Activated gamma-delta T cell treated with Interleukin-2 at 50 U/mL for 16 hours (primary cell): Measurements from ENCODE around the gene CKAP4.

Experiments used
- DNase-seq: peaks from one replicate; pipeline ENCODE4 v3.0.0-alpha.2; 2020

The CKAP4 gene

DNA sequence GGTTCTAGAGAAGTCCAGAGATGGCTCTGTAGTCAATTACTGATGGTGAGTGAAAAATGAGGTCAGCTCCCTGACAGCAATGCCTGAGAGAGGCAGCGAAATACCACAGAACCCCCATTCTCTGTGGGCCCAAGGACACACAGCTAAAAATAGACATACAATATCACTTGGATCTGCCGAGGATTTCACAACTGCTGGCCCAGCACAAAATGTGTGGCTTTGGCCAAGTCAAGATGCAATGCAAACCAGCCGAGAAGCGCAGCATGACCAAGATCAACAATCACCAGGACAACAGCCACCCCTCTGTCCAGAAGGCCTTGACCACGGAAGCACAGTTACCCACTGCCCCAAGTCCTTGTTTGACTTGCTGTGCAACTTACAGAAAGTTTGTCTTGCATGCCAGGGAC, 52.2 kb downstream of the CKAP4 start:
- DNase-seq = no peak

DNA sequence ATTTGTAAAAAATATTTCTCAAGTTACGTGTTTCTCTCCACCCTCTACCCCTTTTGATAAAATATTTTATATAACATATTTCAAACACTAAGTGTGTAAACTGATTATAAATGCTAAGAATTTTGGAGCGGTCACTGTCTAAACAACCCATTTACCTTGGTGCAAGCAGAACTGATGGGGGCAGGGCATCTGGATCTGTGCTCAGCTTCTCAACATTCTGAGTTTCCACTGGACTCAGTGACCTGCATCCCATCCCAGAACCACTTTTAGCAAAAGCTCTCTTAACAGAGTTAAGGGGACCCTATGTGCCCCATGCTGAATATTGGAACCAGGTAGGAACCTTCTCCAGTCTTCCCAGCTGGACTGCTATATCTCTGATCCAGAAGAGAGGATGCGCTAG, 53.5 kb downstream of the CKAP4 start:
- DNase-seq = no peak

DNA sequence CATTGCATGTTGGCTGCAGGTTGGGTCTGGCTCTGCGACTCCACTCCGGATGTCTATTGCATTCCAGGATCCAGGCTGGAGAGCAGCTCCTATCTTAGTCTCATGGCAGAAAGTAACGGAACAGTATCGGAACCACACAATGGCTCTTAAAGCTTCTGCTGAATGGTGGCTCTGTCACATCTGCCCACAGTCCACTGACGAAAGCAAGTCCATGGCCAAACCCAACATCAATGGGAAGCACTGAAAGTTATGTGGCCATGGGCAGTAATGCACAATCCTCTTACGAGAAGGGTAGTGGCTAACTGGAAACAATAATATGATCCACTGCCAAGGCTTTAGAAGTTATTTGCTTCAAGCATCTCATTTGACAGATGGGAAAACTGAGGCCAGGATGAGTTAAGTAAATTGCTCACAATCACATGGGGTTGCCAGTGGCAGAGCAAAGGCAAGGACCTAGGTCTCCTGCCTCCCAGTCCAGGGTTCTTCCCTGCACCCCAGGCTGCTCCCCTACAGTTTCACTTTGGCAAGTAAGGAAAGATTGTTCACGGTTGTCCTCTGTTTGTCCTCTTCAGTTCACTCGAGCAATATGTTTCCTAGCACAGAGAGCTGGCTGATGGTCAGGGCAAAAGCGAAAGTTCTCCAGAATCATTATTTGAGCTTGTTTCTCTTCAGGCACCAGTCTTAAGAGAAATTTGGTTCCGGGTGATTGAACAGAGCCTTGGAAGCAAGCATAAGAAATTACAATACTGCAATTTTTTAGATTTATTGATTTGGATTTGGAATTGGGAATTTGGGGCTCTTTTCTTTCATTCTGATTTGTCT, 54.2 kb downstream of the CKAP4 start:
- DNase-seq = no peak

DNA sequence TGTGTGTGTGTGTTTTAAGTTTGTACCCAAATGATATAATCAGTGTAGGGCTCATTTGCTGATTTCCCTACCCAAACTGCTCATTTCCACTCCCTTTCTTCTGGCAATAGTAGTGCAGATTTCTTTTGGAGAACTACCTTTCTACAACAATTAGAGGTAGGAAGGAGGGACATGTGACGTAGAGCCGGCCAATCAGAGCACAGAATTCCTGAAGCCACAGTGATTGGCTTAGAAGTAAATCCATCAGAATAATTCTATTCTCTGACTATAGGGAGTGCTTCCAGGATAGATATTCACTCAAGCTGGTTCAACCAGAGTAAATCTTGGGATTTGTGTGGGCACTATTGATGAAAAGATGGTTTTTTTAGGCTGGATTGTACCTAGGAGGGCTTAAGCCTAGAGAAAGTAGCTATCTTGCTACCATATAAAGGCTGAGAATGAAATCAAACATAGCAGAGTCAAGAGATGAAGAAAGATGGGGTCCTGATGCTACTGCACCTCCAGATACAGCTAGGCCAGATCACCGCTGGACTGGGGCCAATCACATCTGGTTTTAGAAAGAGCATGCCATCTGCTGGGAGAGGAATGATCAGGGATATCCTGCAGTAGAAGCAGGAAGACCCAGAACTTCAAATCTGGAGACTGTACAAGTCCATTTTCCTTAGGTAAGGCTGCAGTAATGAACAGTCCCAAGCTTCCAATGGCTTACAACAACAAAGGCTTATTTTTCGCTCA, 55.0 kb downstream of the CKAP4 start:
- DNase-seq = no peak

DNA sequence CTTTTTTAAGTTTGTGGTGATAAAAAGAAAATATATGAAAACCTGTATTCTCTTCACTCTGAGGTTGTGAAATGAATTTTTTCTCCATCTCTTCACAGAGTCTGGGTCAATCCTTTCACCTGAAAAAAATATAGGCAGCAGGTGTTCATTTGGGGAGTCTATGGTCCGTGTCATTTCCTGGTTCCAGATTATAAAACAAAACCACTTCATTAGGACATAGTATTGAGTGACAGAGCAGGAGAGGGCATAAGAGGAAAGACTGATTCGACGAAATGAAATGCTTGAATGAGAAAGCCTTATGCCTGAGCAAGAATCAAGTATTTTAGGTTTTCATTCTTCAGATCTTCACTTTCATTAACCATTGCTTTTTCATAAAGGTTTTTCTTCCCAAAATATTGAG, 57.2 kb downstream of the CKAP4 start:
- DNase-seq = no peak

DNA sequence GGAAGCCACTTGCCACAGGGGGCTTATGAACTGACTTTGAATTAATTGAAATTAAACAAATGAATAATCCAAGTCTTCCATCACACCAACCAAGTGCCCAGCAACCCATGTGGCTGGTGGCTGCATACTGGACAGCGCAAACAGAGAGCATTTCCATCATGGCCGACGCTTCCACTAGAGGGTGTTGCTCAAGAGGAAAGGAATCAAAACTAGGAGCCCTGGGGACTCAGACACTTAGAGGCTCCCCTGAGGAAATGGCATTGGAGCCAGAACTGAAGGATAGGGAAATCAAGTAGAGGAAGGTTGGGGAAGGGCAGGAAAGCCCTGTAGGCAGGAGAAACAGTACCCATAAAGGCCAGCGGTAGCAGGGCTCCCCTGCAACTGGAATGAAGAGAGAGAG, 58.5 kb downstream of the CKAP4 start:
- no peak for DNase-seq

DNA sequence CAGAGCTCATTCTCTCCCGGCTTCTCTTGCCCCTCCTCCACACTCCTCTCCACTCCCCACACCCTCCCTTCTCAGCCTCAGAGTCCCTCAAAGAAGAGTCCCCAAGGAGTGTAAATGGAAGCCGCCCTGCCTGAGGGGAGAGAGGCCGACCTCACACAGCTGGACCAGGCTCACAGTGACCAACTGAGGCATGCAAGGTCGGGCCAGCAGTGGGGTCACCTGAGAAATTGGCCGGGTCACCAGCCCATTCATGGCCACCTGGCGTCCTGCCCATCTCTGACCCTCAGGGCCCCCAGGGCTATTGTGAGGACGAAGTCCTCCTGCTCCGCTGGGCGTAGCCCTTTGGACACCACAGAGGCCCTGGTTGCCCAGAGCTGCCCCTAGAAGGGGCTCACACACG, 59.6 kb downstream of the CKAP4 start:
- DNase-seq = no peak
